Stimulated activated CD4-positive, alpha-beta T cell treated with anti-CD3 and anti-CD28 coated beads, Interleukin-15, amount 100 ng/mL, for 1 hour (primary cell): Measurements from ENCODE around the gene MRPS18A.

Source experiments
- DNase-seq, 2 donors: peaks; one replicate each; pipeline ENCODE4 v3.0.0-alpha.2; 2020; ENCODE audit warnings: low read depth in 1 of 2, low spot score in 1 of 2

The MRPS18A gene

DNA sequence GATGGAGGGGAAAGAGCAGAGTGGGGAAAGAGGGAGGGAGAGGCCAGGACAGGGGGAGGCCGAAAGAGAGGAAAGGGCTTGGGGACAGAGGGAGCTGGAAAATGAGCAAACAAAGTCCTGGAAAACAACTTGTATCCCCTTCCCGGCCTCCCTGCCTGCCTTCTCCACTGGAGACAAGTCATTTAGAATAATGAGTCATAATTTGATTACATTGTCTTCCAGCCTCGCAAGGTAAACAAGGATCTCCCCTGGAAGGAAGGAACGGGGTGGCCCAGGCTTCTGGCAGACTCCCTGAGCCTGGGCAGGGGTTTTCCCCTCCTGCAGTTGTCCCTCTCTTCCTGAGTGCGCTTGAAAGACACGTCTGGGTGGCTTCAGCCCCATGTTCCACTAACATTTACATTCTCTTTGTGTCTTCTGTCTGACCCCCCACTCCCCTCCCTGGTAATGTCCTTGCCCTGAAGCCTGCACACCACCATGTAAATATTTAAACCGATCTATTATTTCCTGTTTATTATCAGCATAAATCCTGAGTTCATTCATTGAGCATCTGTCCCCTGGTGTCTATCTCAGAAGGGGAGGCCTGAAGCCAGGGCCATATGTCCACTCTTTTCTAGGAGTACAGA, 12.1 kb upstream of the MRPS18A start:
- no peak for DNase-seq

DNA sequence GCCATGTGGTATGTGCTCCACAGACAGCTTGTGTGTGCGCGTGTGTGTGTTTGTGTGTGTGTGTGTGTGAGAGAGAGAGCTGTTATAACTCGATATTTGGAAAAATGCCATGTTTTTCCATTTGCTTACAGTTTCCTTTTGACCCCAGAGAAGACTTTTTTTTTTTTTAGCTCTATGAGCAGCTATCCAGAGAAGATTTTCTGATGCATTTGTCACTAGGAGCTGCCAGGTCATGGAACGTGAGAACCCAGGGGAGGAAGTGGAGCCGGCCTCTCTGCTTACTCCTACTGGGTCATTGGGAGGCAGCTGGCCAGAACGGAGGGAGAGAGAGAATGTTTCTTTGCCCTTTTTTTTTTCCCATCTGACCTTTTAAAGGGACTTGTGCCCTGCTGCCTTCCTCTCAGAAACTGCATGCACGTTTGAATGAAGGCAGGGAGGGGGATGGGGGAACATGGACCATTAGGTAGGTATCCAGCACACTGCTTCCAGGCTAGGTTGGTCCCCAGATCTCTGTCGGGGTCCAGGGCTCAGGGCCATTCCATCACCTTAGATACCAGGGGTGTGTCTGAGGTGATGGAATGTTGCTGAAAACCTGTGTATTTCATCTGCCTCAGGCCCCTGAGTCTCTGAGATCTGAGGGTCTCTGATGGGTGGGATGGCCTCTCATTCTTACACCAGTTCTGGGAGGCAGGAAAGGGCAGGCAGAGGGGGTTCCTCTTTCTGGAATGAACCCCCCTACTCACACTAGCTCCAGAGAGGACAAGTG, 11.2 kb upstream of the MRPS18A start:
- no peak for DNase-seq

DNA sequence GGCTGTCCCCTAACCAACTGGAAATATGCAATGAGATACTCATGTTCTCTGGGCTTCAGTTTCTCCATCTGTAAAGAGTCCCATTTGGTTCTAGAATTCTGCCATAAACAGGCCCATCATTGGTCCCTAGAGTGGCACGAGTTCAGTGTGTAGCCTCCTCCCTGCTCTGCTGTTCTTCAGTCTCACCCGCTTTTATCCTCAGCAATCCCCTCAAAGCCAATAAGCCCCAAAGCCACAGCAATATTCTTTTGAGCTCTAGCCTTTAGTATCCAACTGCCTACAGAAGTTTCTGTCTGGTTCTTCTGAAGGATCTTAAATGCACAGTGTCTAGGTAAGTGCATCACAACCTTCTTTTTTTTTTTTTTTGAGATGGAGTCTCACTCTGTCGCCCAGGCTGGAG, 9.8 kb upstream of the MRPS18A start:
- no peak for DNase-seq

DNA sequence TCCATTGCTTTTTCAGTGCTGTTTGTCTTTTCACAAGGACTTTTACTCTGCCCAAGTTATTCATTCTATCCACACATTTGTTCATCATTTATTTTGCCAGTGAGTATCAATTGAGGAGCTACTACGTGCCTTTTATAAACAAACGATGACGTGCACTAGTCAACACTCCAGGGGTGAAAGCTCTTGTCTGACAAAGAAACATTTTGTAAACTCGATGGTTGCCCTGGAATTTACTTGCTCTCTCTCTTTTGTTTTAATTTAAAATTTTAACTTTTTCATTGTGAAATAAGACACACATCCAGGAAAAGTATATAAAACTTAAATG, 8.3 kb upstream of the MRPS18A start:
- DNase-seq: no peak

DNA sequence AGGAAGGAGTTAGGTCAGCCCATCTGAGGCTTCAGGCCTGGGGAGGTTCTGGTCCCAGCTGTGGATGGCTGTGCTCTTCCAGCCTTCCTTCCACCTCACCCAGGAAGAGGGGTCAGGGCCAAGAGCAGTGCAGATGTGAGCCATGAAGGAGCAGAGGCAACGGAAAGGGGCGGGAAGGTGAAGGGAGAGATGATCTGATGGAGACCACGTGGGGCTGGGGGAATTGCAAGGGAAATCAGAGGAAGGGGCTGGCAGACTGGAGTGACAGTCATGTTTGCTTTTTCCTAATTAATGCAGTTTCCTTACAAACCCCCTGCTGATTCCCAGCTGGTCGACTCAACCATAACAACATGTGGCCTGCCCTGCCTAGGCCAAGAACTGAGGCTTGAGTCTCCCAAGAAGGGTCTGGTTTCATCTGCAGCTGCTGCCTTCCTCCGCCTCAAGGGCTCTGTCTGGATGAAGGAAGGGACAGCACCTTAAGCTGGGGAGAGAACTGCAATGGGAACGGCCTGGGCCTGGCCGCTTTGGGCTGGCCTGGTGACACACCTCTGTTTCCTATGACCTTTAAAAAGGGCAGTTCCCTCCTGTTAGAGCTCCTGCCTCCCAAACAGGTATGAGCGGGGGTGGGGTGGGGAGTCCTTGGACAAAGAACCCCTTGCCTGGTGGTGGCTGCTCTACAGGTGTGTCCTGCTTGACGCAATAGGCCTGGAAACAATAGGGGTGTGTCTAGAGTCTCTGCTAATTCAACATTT, 7.8 kb upstream of the MRPS18A start:
- DNase-seq: no peak

DNA sequence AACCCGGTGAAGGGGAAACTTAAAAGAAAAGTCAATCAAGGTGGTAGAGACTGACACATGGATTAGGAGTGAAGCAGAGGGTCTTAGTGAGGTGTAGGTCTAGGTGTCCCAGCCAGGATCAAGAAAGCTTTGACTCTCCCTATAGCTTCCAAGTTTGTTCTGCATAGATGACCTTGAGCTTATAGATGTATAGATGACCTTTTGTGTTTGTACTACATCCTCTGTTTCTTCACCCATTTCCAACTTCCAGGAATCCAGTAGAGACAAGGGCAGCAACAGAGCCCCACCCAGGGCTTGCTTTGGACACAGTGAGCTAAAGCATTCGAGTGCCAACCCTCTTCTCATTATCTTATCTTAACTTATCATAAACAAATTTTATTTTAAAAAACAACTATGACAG, 1.8 kb upstream of the MRPS18A start:
- DNase-seq: no peak

DNA sequence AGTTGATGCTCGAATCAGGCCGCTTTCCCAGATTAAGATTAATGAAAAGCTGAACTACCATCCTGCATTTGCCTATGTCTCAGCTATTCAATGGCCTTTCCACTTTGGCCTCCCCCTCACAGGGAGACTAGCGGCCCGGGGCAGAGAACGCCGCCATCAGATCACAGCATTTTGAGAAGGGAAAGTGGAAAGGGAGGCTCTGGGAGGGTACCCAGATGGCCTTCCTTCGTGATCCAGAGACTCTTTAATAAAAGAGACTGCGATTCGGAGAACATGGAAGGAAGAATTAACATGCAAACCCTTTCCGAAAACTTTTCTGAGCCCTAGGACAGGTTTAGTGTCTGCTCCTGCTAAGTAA, 533 bp downstream of the MRPS18A start:
- DNase-seq: no peak

DNA sequence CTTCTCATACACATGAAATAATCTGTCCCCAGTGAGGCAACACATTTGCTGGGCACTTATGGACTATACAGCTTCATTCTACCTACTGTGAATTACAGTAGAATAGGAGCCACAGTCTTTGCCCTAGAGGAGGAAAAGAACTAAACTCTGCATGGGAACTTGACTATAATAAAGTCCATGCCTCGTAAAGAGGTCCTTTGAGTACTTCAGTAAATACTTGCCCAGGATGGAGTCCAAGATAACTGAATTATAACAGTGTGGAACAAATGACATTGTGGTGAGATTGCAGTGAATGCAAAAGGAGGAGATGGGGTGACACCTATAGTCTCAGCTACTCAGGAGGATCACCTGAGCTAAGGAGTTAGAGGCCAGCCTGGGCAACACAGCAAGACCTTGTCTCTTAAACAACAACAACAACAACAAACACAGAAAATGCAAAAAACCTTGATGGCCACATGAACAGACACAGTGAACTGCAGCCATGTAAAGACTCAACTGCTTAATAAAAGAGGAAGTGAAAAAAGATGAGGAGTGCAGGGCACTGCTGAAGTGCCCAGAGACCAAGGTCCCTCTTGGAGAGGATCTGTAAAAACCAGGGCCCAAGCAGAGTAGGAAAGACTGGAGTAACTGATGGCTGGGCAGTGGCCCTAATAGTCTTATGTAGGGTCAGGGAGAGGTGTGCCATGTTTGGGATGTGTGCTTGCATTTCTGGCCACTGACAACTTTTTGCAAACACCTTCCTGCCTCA, 3.7 kb downstream of the MRPS18A start:
- DNase-seq: no peak

DNA sequence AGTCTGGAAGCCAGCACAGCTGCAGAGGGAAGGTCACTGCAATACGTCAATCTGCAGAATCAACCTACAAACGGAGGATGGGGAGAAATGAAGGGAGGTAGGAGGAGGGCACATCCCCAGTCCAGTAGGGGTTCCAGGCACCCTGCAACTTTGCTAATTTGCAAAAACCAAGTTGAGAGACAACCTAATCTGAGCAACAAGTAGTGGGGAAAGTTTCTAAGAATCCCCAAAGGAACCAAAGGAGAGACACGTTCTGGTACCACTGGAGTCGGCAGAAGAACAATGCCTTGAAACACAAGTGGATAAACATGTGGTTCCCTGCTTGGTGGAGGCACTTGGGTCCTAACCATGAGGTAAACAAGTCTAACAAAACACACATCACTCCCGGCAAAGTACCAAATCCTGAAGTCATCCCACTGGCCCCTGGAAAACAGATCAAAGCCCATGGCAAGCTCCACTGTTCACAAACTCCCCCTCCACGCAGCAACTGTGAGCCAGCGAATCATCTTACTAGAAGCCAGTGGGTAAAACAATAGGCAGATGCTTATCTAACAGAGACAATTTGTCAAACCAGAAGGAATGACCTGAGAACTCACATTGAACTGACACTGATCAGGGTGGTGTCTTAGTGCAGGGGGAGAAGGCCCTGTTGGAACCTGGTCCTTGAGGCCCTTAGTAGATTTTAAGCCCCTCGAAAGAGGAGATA, 4.7 kb downstream of the MRPS18A start:
- DNase-seq: no peak

DNA sequence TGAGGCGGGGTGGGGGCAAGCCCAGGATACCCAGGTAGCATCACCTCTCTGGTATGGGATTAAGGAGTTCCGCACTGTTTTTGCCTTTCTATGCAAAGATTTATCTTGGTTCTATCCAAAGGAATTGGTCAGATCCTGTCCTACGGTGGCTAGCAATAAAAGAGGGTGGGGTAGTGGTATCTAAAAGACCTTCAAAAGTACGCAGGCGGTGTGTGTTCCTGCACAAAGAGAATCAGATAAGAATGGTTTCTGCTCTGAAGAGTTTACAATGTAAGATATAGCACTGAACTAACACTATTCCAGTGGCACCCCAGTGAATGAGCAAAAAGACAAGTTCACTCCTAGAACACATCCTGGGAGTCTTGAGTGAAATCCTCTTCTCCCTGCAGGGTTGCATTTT, 6.3 kb downstream of the MRPS18A start:
- no peak for DNase-seq

DNA sequence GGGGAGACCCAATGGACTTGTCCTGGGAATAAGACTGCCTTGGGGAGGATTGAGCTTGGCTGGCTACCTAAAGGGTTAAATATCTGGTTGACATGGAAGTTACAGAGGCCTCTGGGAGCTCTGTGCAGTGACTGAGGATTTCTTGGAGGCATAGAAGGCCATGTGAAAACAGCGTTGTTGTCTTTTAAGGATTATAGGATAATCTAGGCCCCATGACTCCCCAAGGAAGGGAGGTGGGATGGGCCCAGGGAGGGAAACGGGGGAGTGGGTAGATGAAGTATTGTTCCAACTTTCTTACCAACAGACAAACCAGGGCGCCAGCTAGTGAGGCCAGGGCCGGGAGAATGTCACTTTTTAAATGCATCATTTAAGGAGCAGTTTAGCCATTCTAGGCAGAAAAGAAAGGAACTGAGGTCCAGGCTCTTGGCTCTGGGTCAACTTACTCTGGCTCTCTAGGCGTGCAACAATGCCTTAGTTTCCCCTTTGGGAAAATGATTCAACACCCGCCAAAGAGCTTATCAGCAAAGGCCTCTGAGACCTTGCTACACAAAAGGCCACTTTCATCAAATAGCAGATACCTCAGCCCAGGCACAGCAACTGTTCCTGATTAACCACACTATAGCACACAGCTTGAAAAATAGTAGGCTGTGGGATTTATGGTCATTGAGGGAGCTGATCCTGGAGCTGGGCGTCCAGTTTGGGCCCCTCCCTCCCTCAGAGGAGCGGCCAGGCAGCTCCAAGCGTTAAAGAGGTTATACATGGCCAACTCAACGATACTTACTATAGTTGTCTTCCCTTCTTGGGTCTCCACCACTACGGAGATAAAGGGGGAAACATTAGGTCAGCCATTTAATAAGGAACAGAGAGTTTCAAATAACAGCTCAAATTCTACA, 7.0 kb downstream of the MRPS18A start:
- DNase-seq: no peak

DNA sequence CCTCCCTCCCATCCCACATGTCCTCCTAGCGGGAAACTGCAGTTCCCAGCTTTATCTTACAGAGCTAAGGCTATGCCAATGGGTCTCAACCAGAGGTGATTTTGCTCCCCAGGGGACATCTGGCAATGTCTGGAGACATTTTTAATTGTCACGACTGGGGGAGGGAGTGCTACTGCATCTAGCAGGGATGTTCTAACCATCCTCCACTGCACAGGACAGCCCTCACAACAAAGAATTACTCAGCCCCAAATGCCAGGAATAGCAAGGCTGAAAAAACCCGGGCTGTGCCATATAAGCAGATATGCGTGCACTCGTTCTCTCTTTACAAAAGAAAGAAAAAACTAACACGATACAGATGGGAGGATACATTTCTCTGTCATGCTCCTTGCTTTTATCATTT, 8.5 kb downstream of the MRPS18A start:
- no peak for DNase-seq

DNA sequence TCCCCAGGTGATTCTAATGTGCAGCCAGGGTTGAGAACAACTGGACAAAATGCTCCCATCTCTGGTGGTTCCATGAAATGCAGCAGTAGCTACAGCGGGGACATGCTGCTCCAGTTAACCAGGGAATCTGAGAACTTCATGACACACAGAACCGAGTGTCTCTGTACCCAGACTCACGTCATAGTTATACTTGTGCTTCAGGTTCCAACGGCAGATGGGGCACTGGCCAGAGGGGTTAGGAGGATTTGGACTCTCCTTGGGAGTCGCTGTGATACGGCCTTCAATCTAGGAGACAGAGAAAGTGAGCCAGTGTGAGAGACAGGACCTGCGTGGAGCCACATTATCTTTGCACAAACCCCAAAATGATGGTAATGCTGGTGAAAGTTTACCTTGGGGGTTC, 9.2 kb downstream of the MRPS18A start:
- no peak for DNase-seq

DNA sequence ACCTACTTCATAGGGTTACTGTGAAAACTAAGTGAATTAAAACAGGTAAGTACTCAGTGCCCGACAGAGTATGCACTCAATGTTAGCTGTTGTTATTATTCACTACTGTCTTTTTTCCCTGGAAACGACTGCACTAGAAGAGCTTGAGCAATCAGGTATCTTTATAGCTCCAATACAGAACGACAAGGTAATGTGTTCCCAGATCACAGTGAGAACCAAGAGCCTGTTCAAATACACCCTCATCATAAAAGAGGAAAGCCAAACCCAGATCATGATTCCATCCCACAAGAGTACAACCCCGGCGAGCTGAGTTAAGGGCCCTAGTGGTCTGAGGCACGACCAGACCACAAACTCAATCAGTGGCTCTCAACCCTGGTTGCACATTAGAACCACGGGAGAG, 9.8 kb downstream of the MRPS18A start:
- DNase-seq: no peak

DNA sequence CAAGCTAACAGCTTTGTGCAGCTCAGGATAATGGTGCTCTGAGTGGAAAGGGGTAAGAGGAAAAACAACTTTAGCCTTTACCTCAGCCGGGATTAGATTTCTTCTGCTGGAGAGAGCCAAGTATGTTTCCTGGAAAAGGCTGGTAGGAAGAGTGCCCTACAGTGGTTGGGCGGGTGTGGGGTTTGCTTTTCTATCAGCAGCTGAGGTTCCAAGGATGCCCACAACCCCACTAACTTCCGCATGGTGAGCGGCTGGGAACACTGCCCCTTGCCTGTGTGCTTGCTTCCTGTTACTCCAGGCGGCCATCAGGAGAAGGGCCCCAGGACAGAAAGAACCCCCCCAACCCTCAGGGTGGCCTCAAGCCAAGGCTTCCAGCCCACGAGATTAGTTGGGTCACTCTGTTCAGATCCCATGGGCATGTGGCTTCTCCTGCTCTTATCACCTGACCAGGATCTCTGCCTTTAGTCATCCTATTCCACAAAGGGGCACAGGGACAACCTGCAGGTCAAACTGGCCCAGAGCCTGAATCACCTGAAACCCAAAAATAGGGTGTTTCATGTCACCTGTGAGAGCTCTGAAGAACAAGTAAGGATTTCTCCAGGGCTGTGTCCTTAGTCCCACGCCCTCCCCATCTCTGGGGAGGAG, 10.5 kb downstream of the MRPS18A start:
- no peak for DNase-seq

DNA sequence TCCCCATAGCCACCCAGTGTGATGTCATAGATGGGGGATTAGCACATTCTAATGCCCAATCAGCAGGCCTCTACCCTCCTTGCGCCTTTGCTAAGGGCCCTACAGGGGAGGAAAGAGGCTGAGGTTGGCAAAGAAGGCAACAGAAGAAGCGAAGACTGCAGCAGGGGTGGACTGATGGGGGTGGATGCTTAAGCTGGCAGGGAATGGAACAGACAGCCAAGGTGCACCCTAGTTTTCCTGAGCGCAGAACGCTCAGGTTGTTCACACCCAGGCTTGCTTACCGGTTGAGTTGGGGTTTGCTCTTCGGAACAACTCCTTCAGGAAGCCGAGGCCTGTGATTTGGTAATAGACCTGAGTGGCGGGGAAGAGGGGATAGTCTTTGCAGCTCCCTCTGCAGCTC, 12.7 kb downstream of the MRPS18A start:
- DNase-seq: no peak

DNA sequence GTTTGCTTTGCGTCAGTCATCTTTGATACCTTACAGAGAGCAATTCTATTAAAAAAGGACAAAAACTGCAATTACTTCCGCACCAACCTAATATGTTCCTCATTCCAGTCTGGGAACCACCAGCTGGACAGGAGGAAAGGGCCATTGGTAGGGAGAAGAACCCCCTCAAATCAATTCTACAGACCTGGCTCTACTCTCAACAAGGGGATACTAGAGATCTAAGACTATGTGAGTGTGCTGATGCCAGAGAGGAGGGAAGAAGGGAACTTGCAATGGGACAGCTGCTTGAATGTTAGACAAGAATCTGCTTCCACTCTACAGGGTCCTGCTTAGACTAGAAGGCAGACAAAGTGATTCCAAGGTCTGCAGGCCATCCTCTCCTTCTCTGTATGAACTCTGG, 13.3 kb downstream of the MRPS18A start:
- no peak for DNase-seq

DNA sequence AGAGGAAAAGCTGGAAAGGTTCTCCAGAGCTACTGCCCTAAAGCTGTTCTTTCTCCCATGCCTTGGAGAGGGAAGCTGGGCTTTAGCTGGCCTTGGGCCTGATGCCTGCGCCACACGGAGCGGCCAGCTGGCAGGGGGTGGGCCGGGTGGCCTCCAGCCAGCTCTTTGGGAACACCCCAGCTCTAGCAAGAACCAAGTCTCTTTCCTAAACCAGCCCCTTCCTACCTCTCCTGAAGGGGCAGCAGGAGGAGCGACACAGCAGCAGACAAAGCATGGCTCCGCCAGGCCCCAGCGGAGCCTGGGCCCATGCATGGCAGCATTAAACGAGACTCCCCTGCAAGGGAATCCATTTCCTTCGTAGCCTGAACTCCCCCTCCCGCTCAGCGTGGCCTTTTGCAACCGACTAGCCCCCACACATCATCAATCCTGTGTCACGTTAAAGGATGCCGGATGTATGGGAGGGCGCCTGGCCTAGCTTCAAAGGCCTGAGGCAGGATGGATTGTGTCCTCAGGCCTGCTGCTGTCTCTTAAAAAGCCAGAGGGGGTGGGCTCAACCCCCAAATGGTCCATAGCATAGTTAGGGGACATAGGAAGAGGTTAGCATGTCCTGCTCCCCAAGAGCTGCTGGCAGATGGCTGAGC, 14.0 kb downstream of the MRPS18A start:
- DNase-seq: no peak
